Right hindlimb (tissue), 1 donor: ENCODE data around the gene DDAH2.
A peak's percentile ranks its signal among the peaks of the same experiment; 100 is the strongest.

Experiments used
- DNase-seq: peaks from one replicate; pipeline ENCODE4 v3.0.0-alpha.2; 2018

DDAH2 gene

GRCh38 chr6:31758281-31758680 is 29.2 kb upstream of the DDAH2 start:
- no peak for DNase-seq

GRCh38 chr6:31752739-31753319 is 23.7 kb upstream of the DDAH2 start:
- no peak for DNase-seq

GRCh38 chr6:31750411-31751022 is 21.4 kb upstream of the DDAH2 start:
- DNase-seq = no peak

- DNase-seq = no peak
These were observed 20.4 kb upstream of the DDAH2 start for GRCh38 chr6:31749301-31750036.

- DNase-seq = no peak
These were observed 15.3 kb upstream of the DDAH2 start for GRCh38 chr6:31744422-31744821.

- no peak for DNase-seq
These were observed 13.8 kb upstream of the DDAH2 start for GRCh38 chr6:31742894-31743293.

- DNase-seq = no peak
These were observed 12.7 kb upstream of the DDAH2 start for GRCh38 chr6:31741815-31742214.

- DNase-seq = no peak
These were observed 11.5 kb upstream of the DDAH2 start for GRCh38 chr6:31740397-31741223.

GRCh38 chr6:31739639-31740396 is 10.7 kb upstream of the DDAH2 start, which contains the start of gene MSH5:
TSS of gene MSH5 (plus strand) at chr6:31740005. CDS start at chr6:31740467, 462 bp downstream.
- DNase-seq = peak; percentile 100

GRCh38 chr6:31737991-31738979 is 9.2 kb upstream of the DDAH2 start:
- DNase-seq = peak; percentile 79

- peak; percentile 52 for DNase-seq
These were observed 8.4 kb upstream of the DDAH2 start for GRCh38 chr6:31737315-31737990.

GRCh38 chr6:31736768-31737314 is 7.7 kb upstream of the DDAH2 start:
- no peak for DNase-seq

- peak; percentile 92 for DNase-seq
These were observed 7.1 kb upstream of the DDAH2 start, which contains the start of gene CLIC1 for GRCh38 chr6:31736021-31736767. TSS of gene CLIC1 (minus strand) at chr6:31736530. CDS start at chr6:31736300, 230 bp downstream.

GRCh38 chr6:31734821-31735406 is 5.8 kb upstream of the DDAH2 start:
- DNase-seq = peak; percentile 57

- no peak for DNase-seq
These were observed 5.2 kb upstream of the DDAH2 start for GRCh38 chr6:31734247-31734820.

GRCh38 chr6:31733734-31734133 is 4.6 kb upstream of the DDAH2 start:
- no peak for DNase-seq

- no peak for DNase-seq
These were observed 2.9 kb upstream of the DDAH2 start for GRCh38 chr6:31732029-31732428.

- DNase-seq = no peak
These were observed 1.6 kb upstream of the DDAH2 start for GRCh38 chr6:31730631-31731086.
